ENCODE results near the gene RPAP3.
A peak's percentile ranks its signal among the peaks of the same experiment; 100 is the strongest.

The RPAP3 gene

GRCh38 chr12:47710278-47710677 is 4.4 kb upstream of the RPAP3 start:
- TF ChIP-seq CTCF (IDR thresholded peaks at IDR 0.05; ENCODE audit: insufficient read depth, low read length, poor library complexity, severe bottlenecking): no peak
- DNase-seq (ENCODE audit: extremely low read depth, insufficient read length): no peak
- Histone ChIP-seq H3K36me3 (ENCODE audit: control insufficient read depth, insufficient read depth, low read length) (no peaks in the 10 kb centered on the region), H3K4me3 (replicated peaks; ENCODE audit: low read depth, low read length) (no peak overlapping the region), H3K27me3 (replicated peaks; ENCODE audit: control insufficient read depth, insufficient read depth, low read length) (no peaks in the 10 kb centered on the region)

GRCh38 chr12:47709671-47710070 is 3.8 kb upstream of the RPAP3 start:
- Histone ChIP-seq H3K27me3 (replicated peaks; ENCODE audit: control insufficient read depth, insufficient read depth, low read length) (no peaks in the 10 kb centered on the region), H3K4me3 (replicated peaks; ENCODE audit: low read depth, low read length) (no peak overlapping the region), H3K36me3 (ENCODE audit: control insufficient read depth, insufficient read depth, low read length) (no peaks in the 10 kb centered on the region)
- no peak for DNase-seq (ENCODE audit: extremely low read depth, insufficient read length)
- no peak for TF ChIP-seq CTCF (IDR thresholded peaks at IDR 0.05; ENCODE audit: insufficient read depth, low read length, poor library complexity, severe bottlenecking)

GRCh38 chr12:47709237-47709636 is 3.4 kb upstream of the RPAP3 start:
- Histone ChIP-seq H3K36me3 (ENCODE audit: control insufficient read depth, insufficient read depth, low read length) (no peaks in the 10 kb centered on the region), H3K27me3 (replicated peaks; ENCODE audit: control insufficient read depth, insufficient read depth, low read length) (no peaks in the 10 kb centered on the region), H3K4me3 (replicated peaks; ENCODE audit: low read depth, low read length) (no peak overlapping the region)
- no peak for DNase-seq (ENCODE audit: extremely low read depth, insufficient read length)
- TF ChIP-seq CTCF (IDR thresholded peaks at IDR 0.05; ENCODE audit: insufficient read depth, low read length, poor library complexity, severe bottlenecking): no peak

- Histone ChIP-seq H3K4me3 (replicated peaks; ENCODE audit: low read depth, low read length) (peak overlapping the region; percentile 0; the same call in 1 of the 2 replicates), H3K27me3 (replicated peaks; ENCODE audit: control insufficient read depth, insufficient read depth, low read length) (no peaks in the 10 kb centered on the region)
These were observed 2.2 kb upstream of the RPAP3 start for GRCh38 chr12:47707905-47708543.

GRCh38 chr12:47707355-47707754 is 1.5 kb upstream of the RPAP3 start:
- DNase-seq (ENCODE audit: extremely low read depth, insufficient read length): no peak
- Histone ChIP-seq H3K36me3 (ENCODE audit: control insufficient read depth, insufficient read depth, low read length) (no peaks in the 10 kb centered on the region), H3K4me3 (replicated peaks; ENCODE audit: low read depth, low read length) (no peak overlapping the region; the same call in 1 of the 2 replicates)

More at GRCh38 chr12:47707905-47708543, 2.2 kb upstream of the RPAP3 start:
- no peak for DNase-seq (ENCODE audit: extremely low read depth, insufficient read length)
- no peaks in the 10 kb centered on the region for H3K36me3 ChIP-seq (ENCODE audit: control insufficient read depth, insufficient read depth, low read length)
- no peak for TF ChIP-seq CTCF (IDR thresholded peaks at IDR 0.05; ENCODE audit: insufficient read depth, low read length, poor library complexity, severe bottlenecking)

More at GRCh38 chr12:47707355-47707754, 1.5 kb upstream of the RPAP3 start:
- no peaks in the 10 kb centered on the region for H3K27me3 ChIP-seq (replicated peaks; ENCODE audit: control insufficient read depth, insufficient read depth, low read length)
- TF ChIP-seq CTCF (IDR thresholded peaks at IDR 0.05; ENCODE audit: insufficient read depth, low read length, poor library complexity, severe bottlenecking): no peak

Measured in GM06990 (cell line).